B cell (primary cell): ENCODE results near the gene WDFY2. TPM values are rescaled to one million over a fixed set of nuclear protein-coding genes. Genes with fewer than 3 reads are reported as not detected.

Source experiments
- ATAC-seq: fragments of 200-7000 bp; cut with Tn5 transposase; one replicate; pipeline ENCODE4 v1.10.0; 2021; ENCODE audit warnings: low read depth, mild to moderate bottlenecking, moderate number of reproducible peaks, moderate library complexity
- CTCF ChIA-PET: fragments of 350-600 bp; sonication (Branson Sonifier 250); formaldehyde crosslinking; loops from one replicate; lab custom pipeline; 2021; ENCODE audit warnings: antibody characterized with exemption, inconsistent platforms; lab: Charles Lee
- POLR2A ChIA-PET: fragments of 350-600 bp; sonication (Branson Sonifier 250); formaldehyde crosslinking; loops from one replicate; lab custom pipeline; 2021; ENCODE audit warnings: antibody characterized with exemption; lab: Charles Lee
- DNase-seq: peaks from one replicate; pipeline ENCODE4 v3.0.0; 2013
- H2AFZ ChIP-seq: 2 replicates; pipeline ENCODE4 v1.6.1; 2012; ENCODE audit warnings: mild to moderate bottlenecking, low read depth, low read length; ENCODE audit not compliant: insufficient read depth, poor library complexity, severe bottlenecking
- H3K27ac ChIP-seq, 2 donors: 1 replicate in 1 of 2; 2 replicates in 1 of 2; pipeline ENCODE4 v1.5.1; 2012 to 2013; ENCODE audit warnings: low read length in 2 of 2, mild to moderate bottlenecking in 2 of 2, moderate library complexity in 1 of 2
- H3K27me3 ChIP-seq, 4 experiments: fragments of 200-600 bp in 1 of 4; sonication (generic) in 1 of 4; replicated peaks in 1 of 4; 1 replicate in 2 of 4; 2 replicates in 2 of 4; pipeline versions ENCODE4 v1.6.1 to v1.7.0; 2013 to 2016; ENCODE audit warnings: low read length in 3 of 4, mild to moderate bottlenecking in 2 of 4, mixed read lengths in 1 of 4, moderate library complexity in 1 of 4; ENCODE audit not compliant: insufficient read depth in 4 of 4, control insufficient read depth in 3 of 4; ENCODE audit errors: control extremely low read depth in 1 of 4
- H3K36me3 ChIP-seq, 2 experiments: replicated peaks in 1 of 2; 1 replicate in 1 of 2; 2 replicates in 1 of 2; pipeline versions ENCODE4 v1.6.1 to v1.7.1; 2013; ENCODE audit warnings: low read length in 1 of 2; ENCODE audit not compliant: insufficient read depth in 2 of 2, control insufficient read depth in 1 of 2; ENCODE audit errors: control extremely low read depth in 1 of 2, extremely low read depth in 1 of 2
- H3K4me1 ChIP-seq, 2 donors: fragments of 200-600 bp in 1 of 2; sonication (generic) in 1 of 2; 1 replicate in 1 of 2; 2 replicates in 1 of 2; pipeline versions ENCODE4 v1.5.1 to v1.6.1; 2013 to 2017; ENCODE audit warnings: low read length in 2 of 2; ENCODE audit not compliant: control insufficient read depth in 2 of 2, insufficient read depth in 2 of 2
- H3K4me2 ChIP-seq: replicated peaks from 2 replicates; pipeline ENCODE3; 2012; ENCODE audit warnings: mild to moderate bottlenecking, low read depth, low read length; ENCODE audit not compliant: poor library complexity, severe bottlenecking
- H3K4me3 ChIP-seq, 5 experiments: fragments of 200-600 bp in 1 of 5; sonication (generic) in 1 of 5; 1 replicate in 3 of 5; 2 replicates in 2 of 5; pipeline versions ENCODE4 v1.5.1 to v1.7.0; 2011 to 2016; ENCODE audit warnings: low read length in 4 of 5, mild to moderate bottlenecking in 4 of 5, low read depth in 2 of 5, control low read depth in 1 of 5, moderate library complexity in 1 of 5; ENCODE audit not compliant: insufficient read depth in 1 of 5; ENCODE audit errors: control extremely low read depth in 1 of 5, extremely low read depth in 1 of 5
- H3K79me2 ChIP-seq: fragments of 200-600 bp; sonication (generic); one replicate; pipeline ENCODE4 v1.6.0; 2016; ENCODE audit warnings: low read length; ENCODE audit not compliant: control insufficient read depth, insufficient read depth
- H3K9ac ChIP-seq: fragments of 200-600 bp; sonication (generic); 2 replicates; pipeline ENCODE4 v1.6.1; 2017; ENCODE audit warnings: mild to moderate bottlenecking, low read length, moderate library complexity
- H3K9me3 ChIP-seq, 3 donors: one replicate each; pipeline versions ENCODE4 v1.6.1 to v1.7.1; 2013; ENCODE audit warnings: low read length in 2 of 3; ENCODE audit not compliant: control insufficient read depth in 2 of 3, insufficient read depth in 1 of 3; ENCODE audit errors: control extremely low read depth in 1 of 3
- H4K20me1 ChIP-seq: 2 replicates; pipeline ENCODE4 v1.6.0; 2012; ENCODE audit warnings: mild to moderate bottlenecking, low read length; ENCODE audit not compliant: insufficient read depth, control insufficient read depth, poor library complexity, severe bottlenecking
- H3K27ac Mint-ChIP-seq: one replicate; pipeline ENCODE4 v1.8.0; 2021; ENCODE audit warnings: mixed read lengths
- H3K27me3 Mint-ChIP-seq: one replicate; pipeline ENCODE4 v1.8.0; 2021; ENCODE audit warnings: mixed read lengths
- H3K4me1 Mint-ChIP-seq: one replicate; pipeline ENCODE4 v1.8.0; 2021; ENCODE audit warnings: mixed read lengths
- H3K4me3 Mint-ChIP-seq: one replicate; pipeline ENCODE4 v1.8.0; 2021; ENCODE audit warnings: mixed read lengths
- H3K9me3 Mint-ChIP-seq: one replicate; pipeline ENCODE4 v1.8.0; 2022; ENCODE audit warnings: mixed read lengths; ENCODE audit not compliant: insufficient read depth
- EZH2 ChIP-seq: IDR thresholded peaks from 2 replicates; pipeline ENCODE4 v1.6.1; 2012; ENCODE audit warnings: borderline replicate concordance, low read depth, mild to moderate bottlenecking, moderate library complexity, low read length; ENCODE audit not compliant: insufficient read depth, poor library complexity, severe bottlenecking
- WGBS: methylation state at CpG from one replicate; pipeline ENCODE4 v1.1.5; 2013; ENCODE audit warnings: missing lambda C conversion rate; ENCODE audit not compliant: insufficient coverage; 5-methylcytosine and 5-hydroxymethylcytosine counted together
- intact Hi-C: fragments of 100-400 bp; cut with micrococcal nuclease; formaldehyde crosslinking; loops from one replicate; pipeline ENCODE4 v1.10.0; 2022
- polyA plus RNA-seq: library from polyadenylated mRNA; depleted of rRNA; stranded (reverse); fragments of >200 nt; gene quantifications from 2 replicates; pipeline ENCODE4 v1.2.3, GENCODE V29; 2012
- total RNA-seq, 2 donors: library from RNA; stranded (reverse); fragments of 120-200 nt in 1 of 2; gene quantifications; 1 replicate in 1 of 2; 2 replicates in 1 of 2; pipeline versions ENCODE4 v1.2.3 to v1.2.4, GENCODE V29; 2013 to 2022
- TF ChIP-seq, protein P1 (sequence below): fragments of 200-600 bp; IDR thresholded peaks from one replicate; pipeline ENCODE4 v1.8.0; 2022; ENCODE audit warnings: antibody characterized with exemption, mild to moderate bottlenecking

The WDFY2 gene
- total and polyA plus RNA-seq, 2 donors (not counting 1 experiment from before 2014, with no cell fraction given): 12.4 to 47.7 TPM

DNA sequence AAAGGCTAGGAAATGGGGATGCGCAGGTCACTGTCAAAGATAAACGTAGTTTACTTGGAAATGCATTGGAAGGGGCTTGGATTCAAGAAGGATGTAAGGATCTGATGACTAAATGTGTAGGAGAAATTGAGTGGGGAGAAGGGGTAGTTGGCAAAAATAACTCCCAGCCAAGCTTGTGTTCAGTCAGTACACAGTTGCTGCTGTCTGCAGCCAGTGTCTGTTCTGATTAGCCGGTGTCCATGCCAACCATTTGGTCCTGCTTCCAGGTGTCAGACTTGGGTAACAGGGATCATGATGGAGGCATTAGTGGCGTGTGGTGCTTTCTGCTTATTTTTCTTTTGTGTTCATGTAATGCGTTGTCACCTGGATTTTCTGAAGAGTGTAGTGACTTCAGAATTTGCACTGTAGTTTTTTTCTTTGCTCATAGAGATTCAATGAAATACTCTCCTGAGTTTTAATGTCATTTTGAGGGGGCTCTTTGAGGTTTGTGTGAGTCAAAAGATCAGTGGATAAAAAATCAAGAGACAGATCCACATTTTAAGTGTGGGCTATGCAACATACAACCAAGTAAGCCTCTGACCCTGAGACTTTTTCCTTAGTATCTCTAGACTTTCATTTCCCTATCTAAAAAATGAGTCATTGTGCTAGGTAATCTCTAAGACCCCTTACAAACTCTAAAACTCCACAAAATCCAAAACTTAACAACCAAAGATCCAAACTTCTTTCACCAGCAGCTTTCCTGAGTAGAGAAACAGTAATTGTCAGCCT lies 103.9 kb downstream of the WDFY2 start:
- Histone ChIP-seq H3K36me3 (no peaks in the 10 kb centered on the region), H3K4me2 (no peak overlapping the region), H3K27ac (no peak overlapping the region), H3K9ac (no peak overlapping the region), H3K79me2 (peaks cover 15% of the 10 kb centered on the region), H2AFZ (no peak overlapping the region), H4K20me1 (no peaks in the 10 kb centered on the region), H3K27me3 (no peaks in the 10 kb centered on the region), H3K9me3 (no peaks in the 10 kb centered on the region), H3K4me1 (no peaks in the 10 kb centered on the region), H3K4me3 (no peak overlapping the region)
- ATAC-seq (no peak), DNase-seq (no peak)
- ChIA-PET POLR2A (no interaction called here), CTCF (interaction anchor here (1.0 kb wide), 1 partner anchor 447 kb away, joined by 3 read pairs; no protein-coding TSS in a partner anchor)
- Mint-ChIP-seq H3K4me3 (no peak overlapping the region), H3K4me1 (peaks cover 11% of the 10 kb centered on the region), H3K27ac (no peak overlapping the region), H3K27me3 (no peaks in the 10 kb centered on the region), H3K9me3 (no peaks in the 10 kb centered on the region)
- intact Hi-C loops: no loop called here
- WGBS: 99% methylated on average over 4 of the region's 5 CpGs
- TF ChIP-seq, protein P1, sequence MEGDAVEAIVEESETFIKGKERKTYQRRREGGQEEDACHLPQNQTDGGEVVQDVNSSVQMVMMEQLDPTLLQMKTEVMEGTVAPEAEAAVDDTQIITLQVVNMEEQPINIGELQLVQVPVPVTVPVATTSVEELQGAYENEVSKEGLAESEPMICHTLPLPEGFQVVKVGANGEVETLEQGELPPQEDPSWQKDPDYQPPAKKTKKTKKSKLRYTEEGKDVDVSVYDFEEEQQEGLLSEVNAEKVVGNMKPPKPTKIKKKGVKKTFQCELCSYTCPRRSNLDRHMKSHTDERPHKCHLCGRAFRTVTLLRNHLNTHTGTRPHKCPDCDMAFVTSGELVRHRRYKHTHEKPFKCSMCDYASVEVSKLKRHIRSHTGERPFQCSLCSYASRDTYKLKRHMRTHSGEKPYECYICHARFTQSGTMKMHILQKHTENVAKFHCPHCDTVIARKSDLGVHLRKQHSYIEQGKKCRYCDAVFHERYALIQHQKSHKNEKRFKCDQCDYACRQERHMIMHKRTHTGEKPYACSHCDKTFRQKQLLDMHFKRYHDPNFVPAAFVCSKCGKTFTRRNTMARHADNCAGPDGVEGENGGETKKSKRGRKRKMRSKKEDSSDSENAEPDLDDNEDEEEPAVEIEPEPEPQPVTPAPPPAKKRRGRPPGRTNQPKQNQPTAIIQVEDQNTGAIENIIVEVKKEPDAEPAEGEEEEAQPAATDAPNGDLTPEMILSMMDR: no peak

DNA sequence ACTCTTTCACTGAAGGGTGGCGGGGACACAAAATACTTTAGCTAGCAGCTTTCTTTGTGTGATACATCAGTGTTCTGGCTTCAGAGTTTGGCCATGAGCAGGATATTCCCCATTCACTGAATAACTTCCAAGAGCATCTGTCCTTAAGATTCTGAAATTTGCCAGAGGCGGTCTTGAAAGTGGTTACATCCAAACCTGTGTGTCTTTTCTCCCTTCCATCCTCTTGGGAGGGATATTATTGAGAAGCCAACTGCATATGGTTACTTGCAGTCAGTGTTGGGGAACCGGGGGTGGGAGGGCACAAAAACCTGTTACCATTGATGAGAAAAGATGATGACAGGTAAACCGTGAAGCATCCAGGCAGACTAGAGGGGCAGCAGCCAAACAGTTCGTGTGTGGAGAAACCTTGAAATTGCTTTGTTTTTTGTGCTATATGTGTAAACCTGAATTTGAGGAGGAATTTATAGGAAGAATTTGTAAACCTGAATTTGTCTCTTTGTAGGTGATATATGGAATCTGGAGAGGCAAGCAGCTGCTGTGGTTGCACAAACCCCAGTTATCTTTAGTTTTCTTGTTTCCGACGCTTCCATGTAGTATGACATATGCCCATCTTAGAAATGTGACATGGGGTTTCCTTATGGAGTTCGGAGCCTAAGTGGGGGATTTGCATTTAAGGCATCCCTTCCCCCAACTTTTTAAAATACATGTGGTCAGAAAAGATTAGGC lies 104.8 kb downstream of the WDFY2 start:
- Histone ChIP-seq H3K4me2 (no peak overlapping the region), H4K20me1 (no peaks in the 10 kb centered on the region)

More for the DNA sequence above, 104.8 kb downstream of the WDFY2 start:
- Histone ChIP-seq H3K27me3 (no peaks in the 10 kb centered on the region), H3K4me3 (no peak overlapping the region), H3K4me1 (no peaks in the 10 kb centered on the region), H2AFZ (no peak overlapping the region), H3K36me3 (no peaks in the 10 kb centered on the region), H3K9me3 (no peaks in the 10 kb centered on the region), H3K9ac (no peak overlapping the region), H3K79me2 (peaks cover 15% of the 10 kb centered on the region), H3K27ac (no peak overlapping the region)
- no peak for DNase-seq
- Mint-ChIP-seq H3K27ac (no peak overlapping the region), H3K4me1 (peaks cover 11% of the 10 kb centered on the region), H3K27me3 (no peaks in the 10 kb centered on the region), H3K9me3 (no peaks in the 10 kb centered on the region), H3K4me3 (no peak overlapping the region)
- 92% methylated on average over 2 of the region's 8 CpGs for WGBS
- CTCF ChIA-PET: no interaction called here
- POLR2A ChIA-PET: no interaction called here
- no peak for ATAC-seq
- intact Hi-C loops: no loop called here
- TF ChIP-seq EZH2: no peak
- TF ChIP-seq, protein P1: no peak
